Activated CD8-positive, alpha-beta memory T cell treated with anti-CD3 and anti-CD28 coated beads, Interleukin-2, amount 50 U/mL, for 24 hours (primary cell): Measurements from ENCODE around the gene GAS1.

Experiments
- DNase-seq: peaks from one replicate; pipeline ENCODE4 v3.0.0-alpha.2; 2020; ENCODE audit errors: extremely low read depth

The GAS1 gene

DNA sequence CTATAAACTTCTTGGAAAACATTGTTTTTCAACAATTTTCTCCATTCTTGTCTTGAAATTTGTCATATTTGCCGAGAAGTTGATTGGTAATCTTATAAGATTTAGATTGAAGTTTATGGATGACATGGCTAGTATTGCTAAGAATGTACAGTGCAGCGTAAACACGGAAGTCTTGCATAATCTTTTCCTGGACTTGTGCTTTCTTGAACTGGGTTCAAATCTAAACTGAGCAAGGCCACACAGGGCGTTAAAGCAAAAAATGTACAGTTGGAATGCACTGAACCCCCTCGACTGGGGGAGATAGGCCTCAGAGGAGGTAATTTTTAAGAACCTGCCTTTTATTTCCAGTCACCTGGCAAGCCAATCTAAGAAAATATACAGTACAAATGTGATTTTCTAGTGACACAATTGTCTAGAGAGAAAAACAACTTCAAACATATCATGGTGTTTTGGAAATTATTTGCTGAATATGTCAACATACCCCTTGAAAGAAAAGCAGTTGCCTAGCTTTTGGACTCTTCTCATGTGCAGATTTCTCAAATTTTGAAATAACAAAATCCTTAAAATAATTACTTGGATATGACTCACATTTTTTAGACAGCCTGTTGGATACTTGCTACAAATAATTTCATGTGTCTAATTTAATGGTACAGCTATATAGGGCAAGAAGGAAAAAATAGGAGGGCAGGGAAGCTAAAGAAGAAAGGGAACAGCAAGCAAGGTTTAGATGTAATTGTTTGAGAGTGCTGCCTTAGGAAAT, 18.5 kb upstream of the GAS1 start:
- DNase-seq, result no peak

DNA sequence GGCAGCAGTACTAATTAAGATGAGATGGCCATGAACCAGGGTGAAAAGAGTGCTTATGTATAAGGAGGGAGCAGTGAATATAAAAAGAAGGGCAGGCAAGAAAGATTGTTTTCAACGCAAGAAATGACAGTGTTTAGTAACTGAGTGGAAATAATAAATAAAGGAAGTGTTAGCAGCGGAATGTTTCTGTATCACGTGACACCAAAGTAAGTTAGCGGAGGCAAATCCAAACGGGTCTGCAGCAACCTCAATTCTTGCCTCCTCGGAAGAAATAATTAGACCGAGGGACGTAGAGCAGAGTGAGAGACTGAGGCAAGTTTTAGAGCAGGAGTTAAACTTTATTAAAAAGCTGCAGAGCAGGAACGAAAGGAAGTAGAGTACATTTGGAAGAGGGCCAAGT, 15.4 kb upstream of the GAS1 start:
- DNase-seq, result no peak

DNA sequence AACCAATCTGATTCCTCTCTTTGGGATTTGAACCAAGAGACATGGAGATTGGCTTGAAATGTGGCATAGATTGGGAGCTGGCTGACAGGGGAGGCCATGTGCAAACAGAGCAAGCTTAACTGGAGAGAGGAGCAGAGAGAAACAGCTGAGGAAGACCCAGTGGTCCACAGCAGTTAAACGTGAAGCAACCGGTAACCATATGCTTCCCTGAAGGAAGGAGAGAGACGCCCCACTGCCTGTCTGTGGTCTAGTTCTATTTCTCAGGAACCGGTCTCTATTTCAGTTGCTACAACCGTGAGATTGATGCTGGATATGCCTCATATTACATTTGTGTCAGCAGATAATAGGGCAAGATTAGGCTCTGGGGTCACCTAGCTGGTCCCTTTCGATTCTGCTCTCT, 13.6 kb upstream of the GAS1 start:
- no peak for DNase-seq

DNA sequence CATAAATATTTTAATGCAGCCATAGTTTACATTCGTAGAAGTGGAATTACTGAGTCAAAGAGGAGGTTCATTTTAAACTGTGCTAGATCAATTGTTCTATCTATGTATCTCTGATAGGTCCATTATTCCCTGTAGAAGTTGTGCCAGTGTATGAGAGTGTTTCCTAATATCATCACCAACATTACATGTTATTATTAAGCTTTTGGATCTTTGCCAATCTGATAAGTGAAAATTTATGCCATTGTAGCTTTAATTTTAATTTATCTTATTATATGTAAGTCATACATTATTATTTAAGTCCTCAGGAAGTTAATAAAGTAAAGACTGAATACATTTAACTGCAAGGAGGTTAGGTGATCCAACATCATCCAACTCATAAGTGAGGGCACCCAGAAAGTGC, 10.9 kb upstream of the GAS1 start:
- DNase-seq, result no peak

DNA sequence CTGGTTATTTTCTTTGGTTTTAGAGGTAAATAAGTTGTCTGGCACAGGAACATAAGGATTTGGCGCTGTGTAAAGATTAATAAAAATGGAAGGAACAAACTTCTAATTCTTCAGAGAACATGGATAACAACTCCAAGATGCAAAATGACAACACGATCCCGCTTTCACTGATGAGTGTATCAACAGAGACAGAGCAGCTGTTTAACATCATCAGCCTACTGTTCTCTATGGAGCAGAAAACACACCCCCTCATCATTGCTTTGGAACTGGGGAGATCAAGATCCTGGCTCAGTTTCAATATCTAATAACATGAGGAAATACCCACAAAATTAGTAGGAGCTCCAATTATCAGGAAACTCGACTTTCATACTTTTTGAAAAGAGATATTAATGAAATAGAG, 8.3 kb upstream of the GAS1 start:
- no peak for DNase-seq

DNA sequence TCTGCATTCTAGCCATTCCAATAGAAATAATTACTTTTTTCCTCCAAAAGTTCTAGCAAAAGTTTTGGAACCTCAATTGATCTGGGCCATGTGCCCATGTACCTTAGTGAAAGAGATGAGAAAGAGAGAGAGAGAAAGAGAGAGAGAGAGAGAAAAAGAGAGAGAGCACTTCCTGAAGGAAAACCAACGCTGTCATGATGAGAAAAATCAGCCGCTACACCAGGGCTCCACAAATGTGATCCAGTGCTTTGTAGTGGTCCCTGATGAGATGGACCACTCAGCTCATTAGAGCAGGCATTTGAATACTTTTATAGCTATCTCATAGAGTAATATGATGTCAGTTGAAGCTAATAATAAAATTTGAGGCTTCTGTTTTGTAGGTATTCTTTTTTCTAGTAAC, 7.7 kb upstream of the GAS1 start:
- DNase-seq, result no peak

DNA sequence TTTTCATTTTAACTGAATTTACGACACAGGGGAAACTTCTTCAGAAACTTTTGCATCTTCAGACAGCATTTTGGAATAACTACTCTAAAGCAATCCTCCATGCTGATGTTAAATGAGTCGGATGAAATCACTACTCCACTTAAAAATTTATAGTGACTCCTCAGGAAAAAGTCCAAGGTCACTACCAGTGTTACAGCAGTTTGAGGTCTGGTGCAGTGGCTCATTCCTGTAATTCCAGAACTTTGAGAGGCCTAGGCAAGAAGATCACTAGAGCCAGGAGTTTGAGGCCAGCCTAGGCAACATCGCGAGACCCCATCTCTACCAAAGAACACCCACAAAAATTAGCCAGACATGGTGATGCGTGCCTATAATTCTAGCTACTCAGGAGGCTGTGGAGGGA, 5.9 kb upstream of the GAS1 start:
- DNase-seq, result no peak

DNA sequence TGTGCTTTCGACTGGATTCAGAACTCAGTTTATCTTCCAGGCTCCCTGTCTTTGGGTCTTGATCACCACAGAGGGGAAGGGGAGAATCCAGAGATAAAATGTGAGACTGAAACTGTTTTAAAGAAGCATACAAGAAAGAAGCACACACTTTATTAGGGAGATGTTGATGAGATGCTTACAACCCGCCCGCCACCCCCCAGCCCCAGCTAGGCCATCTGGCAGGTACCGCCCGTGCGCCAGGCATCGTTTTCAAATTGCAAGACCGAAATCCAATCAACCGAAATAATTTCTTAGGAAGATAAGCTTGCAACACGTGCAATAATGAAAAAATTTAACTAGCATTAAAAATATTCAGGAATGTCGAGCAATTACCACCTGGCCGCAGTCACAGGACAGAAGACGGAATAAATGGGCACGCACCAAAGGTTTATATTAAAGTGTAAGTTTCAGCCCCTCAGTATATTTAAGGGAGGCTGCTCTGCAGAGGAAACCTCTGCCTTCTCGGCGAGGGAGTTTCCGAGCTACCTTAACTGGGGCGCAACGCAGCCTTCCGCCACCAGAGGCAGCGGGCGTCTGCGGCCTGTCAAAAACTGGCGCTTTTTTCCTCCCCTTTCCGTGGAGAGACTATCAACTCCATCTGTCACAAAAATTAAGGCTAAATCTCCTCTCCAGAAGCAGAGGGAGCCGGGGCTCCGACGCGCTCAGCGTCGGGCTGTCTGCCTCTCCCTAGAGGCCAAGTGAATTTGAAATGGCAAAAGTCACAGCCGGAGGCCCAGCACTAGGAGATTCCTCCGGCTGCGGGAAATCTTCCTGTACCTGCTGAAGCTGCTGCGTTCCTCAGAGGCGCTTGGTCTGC, 996 bp upstream of the GAS1 start:
- DNase-seq, result no peak

DNA sequence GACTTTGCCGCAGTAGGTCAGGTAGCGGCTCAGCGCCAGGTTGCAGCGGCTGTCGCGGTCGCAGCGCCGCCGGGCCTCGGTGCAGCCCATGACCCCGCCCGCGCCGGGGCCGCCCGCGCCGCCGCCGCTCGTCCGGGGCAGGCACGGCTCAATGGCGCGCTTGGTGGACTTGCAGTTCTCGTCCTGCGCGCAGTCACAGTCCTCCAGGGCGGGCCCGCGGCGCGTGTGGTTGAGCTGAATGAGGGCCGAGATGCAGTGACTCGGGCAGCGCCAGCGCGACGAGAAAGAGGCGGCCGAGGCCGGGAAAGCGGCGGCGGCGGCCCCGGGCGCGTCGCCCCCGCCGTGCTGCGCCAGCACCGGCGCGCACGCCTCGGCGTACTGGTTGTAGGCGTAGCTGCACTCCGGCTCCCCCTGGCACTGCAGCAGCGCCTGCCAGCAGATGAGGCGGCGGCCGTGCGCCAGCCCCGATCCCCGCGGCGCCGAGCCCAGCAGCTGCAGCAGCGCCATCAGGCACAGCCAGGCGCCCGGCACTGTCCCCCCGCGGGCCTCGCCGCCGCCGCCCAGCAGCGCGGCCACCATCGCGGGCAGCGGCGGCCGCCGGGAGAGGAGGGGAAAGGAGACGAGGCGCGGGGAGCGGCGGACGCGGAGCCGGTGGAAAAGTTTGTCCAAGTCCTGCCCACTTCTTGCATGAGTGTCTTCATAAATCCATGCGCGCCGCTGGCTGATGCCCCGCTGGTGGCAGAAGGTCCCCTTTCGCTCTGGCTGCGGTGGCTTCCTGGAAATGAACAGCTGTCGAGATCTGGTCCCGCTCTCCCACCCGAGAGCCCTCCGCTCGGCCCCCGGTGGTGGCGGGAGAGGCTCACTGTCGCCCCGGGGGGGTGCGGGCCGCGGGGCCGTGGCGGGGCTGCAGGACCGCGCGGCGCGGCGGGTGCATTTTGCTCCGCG, 833 bp downstream of the GAS1 start:
- no peak for DNase-seq

DNA sequence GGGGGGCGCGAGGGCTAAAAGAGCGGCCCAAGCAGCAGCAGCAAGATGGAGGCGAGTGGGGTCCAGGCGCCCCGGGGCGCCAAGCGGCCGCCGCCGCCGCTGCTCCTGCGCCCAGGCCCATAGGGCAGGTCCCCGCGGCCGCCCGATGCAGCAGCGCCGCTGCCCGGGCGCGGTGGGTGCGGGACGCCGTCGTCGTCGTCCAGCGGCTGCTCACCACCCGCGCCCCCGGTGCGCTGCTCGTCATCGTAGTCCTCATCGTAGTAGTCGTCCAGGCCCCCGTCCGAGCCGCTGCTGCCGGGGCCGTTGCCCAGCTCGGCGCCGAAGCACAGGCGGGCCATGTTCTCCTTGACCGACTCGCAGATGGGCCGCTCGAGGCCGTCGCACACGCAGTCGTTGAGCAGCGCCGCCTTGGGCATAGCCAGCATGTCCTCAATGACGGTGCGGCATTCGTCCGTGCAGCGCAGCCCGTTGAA, 1.5 kb downstream of the GAS1 start:
- no peak for DNase-seq

DNA sequence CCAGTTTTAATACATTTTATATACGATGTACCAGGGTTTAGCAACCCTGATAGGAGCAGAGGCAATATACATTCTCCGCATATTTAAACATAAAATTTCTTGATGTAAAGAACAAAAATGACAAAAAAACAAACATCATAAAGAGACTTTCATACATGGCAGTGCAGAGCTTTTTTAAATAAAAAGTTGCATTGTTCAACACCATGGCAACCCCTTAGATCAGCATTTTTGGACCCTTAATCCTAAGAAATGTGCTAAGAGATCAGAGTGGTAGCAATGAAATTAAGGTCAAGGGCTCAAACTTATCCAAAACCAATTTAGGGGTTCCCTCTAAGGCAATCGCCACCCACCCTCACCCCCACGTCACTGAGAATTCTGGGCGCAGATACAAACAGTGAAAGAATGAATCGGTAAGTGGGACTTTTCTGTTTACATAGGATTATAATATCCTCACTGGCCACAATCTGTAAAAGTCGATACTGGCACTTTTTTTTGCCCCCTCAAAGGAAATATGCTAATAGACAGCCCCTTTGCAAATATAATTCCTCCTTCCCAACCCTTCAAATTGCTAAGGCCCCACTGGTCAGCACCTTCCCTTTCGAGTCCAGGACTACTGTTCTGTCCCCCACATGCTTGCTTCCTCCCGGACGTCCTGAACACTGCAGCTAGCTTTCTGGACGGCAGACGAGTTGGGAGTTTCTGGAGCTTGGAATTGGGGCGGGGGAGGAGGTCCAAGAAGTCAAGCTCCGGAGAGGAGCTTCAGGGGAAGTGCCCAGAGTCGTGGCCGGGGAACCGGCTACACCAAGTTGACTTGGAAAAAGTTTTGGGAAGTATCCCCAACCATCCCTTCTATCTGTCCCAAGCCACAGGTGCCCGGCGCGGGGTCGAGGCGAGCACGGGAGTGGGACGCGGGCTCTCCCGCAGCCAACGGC, 2.2 kb downstream of the GAS1 start:
- no peak for DNase-seq

DNA sequence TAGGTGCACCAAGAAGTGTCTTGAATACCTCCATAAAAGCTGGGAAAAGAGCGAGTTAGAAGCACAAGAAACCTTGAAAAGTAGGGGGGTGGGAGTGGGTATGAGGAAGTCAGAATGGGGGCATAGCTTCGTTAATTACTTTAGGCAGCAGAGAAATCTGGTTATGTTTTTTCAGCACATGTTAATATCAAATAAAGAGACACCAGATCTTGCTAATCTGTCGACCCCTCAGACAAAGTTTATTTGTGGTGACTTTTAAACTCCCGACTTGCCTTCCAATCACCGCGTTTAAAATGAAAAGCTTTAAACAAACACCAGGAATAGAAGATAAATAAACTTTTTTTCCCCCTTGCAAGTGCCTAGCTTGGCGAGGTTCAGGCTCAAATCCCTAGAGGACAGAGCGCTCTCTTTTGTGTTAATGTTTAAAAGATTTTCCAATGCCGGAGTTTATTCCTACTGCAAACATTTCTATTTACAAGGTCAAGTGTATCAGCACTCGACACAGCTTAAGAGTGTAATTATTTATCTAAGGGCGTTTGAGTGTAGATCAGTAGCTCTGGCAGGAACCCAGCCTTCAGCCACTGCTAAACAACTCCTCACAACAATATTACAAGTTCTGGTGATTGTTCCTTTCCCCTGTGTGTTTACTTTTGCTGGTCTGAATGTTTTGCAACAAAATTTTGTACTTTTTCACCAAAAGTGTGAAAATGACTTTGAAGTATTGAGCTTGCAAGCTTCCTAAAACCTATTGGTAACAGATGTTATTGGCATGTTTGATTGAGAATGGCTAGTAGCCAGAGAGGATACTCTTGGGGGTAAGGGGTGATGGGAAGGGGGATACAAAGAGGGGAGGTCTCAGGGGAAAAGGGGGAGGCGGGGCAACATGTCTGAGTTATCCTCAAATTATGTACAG, 3.8 kb downstream of the GAS1 start:
- no peak for DNase-seq

DNA sequence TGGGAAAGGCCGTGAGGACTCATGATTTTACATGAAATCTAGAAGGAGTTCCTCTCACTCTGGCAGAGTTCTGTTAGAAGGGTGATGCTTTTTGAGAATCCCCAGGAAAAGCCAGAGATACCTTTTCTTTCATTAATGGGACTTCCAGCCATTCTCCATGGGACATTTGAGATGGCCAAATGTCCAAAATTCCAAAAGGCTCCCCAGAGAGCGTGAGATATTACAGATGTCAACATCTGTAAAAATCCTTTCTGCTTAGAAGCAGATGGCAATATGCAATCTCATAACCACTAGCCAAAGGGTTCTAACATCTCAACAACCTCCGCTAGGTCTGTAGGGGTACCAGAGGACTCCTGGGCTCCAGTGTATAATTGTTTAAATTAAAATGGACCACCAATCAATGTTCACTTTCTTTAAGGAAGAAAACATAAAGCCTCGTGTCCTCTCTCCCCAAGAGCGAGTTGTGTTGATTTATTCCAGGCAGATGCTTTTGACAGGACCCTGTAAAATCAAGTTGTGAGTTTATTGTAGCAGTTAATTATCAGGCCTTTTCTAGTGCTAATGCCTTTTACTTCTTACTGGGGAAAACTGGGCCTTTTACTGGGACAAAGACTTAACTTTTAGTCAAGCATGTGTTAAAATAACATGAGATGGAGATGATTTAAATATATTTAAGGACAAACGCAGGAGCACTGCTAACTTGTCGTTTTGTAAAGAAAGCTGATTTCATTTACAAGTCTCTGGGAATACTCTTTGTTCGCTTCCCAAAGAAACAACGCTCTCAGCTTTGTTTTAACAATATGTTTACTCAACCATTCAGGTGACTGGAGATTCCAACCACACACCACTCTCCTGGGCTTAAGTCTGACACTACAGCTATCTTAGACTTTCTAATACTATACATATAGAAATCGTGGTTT, 4.8 kb downstream of the GAS1 start:
- DNase-seq, result no peak

DNA sequence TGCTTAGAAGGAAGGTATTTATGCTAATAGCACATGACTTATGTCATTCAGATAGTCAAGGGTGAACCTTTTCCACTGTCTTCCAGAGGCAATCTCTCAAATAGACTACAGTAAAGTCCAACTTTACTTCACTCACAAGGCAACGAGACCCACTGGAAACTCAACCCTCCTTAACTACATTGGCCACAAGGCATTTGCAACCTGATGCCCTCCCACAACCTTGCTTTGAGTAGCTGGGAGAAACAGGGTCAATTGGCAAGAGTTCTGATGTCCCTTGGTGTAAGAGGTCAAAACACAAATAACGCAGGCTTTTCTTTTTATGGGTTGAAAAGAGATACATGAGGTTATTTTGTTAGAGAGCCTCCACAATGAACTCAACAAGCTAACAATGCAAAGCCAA, 6.1 kb downstream of the GAS1 start:
- DNase-seq, result no peak

DNA sequence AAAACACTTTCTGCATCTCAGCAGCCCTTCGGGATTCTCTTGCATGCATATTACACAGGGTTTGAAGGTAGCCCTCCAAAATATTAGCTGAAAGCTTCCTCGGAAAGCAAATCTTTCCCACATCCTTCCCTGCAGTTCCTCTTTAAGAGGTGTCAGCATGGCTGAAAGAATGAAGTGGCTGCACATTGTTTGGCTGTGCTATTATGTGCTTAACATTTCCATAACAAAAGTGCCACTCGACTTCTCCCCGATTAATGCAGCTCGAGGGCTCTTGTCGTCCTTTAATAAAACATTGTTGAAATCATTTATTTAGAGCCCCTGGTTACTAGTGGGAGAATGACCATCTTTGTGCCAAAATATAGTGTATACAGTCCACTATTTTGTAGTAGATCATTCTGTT, 6.5 kb downstream of the GAS1 start:
- no peak for DNase-seq

DNA sequence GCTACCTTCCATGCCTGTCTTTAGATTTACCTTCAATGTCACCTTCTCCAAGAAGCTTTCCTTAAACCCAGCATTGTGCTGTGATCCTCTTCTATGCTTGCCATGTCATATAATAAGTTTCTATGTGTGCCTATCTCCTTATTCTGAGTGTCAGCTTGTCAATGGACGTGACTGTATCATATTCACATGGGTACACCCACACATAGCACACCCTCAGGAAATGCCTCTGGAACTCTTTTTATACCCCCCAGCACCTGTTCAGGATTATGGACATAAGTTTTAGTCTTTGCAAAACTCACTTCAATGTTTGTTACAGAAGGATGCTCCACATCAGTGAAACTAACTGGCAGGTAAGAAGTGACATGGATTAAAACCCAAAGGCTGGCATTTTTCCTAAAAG, 7.4 kb downstream of the GAS1 start:
- DNase-seq, result no peak

DNA sequence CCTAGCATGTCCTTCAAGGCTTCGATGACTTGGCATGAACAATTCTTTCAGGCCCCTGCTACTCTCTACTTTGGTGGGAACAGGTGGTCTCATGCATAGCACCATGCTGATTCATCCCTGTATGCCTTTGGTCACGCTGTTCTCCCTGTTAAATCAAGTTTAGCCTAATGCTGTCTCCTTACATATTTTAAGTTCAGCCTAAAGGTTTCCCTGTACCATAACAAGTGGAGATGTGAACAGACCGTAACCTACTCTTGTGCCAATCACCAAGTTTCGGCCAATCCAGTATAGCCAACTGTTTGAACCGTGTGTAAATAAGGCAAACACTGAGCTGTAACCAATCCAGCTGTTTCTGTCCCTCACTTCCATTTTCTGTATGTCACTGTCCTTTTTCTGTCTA, 8.0 kb downstream of the GAS1 start:
- DNase-seq, result no peak

DNA sequence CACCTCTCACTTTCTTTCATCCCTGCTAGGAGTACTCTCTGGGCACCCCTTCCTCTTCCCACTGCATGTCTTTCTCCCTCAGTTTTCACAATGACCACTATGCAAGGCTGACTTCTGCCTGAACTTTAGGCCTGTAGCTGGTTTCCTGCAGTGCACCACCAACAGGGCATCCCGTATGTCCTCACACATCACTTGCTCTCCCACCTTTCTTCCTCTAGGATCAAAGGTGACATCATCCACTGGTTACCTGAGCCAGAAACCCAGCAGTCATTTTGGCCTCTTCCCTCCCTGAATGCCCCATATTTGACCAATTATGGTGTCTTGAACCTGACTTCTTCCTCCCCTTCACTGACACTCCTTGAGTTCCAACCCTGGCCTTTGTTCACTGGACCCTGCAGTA, 8.5 kb downstream of the GAS1 start:
- DNase-seq, result no peak

DNA sequence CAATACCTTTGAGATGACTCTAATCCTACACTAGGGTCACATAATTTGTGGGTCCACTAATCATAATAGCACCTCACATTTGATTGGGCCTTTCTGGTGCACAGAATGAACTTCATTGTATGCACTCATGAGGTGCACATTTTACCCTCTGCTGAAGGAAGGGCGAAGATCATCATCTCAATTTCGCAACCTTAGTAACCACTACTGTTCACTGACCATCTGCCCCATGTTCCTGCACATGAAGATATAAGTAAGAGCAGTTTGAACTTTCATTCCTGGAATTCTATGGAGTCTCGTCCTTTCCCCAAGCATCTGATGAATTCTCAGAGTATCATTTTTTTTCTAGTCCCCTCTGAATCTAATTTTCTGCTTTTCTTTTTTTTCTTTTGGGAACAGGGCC, 21.2 kb downstream of the GAS1 start:
- no peak for DNase-seq
